HCT116 (cell line): ENCODE data around the gene SCGB3A2. TPM values are rescaled to one million over a fixed set of nuclear protein-coding genes. Genes with fewer than 3 reads are reported as not detected.

ENCODE experiments used
- ATAC-seq: fragments of 200-7000 bp; cut with Tn5 transposase; 2 replicates; pipeline ENCODE4 v1.9.1; 2020; ENCODE audit warnings: mild to moderate bottlenecking, moderate library complexity
- BruUV-seq: library from RNA; stranded (reverse); fragments of 400-500 nt; replicated peaks from 2 replicates; lab custom pipeline; 2021; lab: Mats Ljungman, UMichigan
- CTCF ChIA-PET: fragments of 300-600 bp; sonication (Branson Sonifier 250); formaldehyde crosslinking; loops from one replicate; lab custom pipeline; 2021; ENCODE audit warnings: antibody characterized with exemption; lab: Charles Lee
- POLR2A ChIA-PET: fragments of 300-600, 350-600 bp; sonication (Branson Sonifier 250); formaldehyde crosslinking; loops from one replicate; lab custom pipeline; 2021; ENCODE audit warnings: antibody characterized with exemption; lab: Charles Lee
- RAD21 ChIA-PET, 2 experiments: fragments of 300-600 bp; sonication (Branson Sonifier 250); formaldehyde crosslinking; loops; one replicate each; lab custom pipeline; 2023; ENCODE audit warnings: low total read pairs in 2 of 2; ENCODE audit not compliant: uncharacterized antibody in 2 of 2, unreplicated experiment in 2 of 2, low non-redundant PET in 1 of 2; lab: Charles Lee
- DNase-seq: peaks from one replicate; pipeline ENCODE4 v3.0.0-alpha.2; 2010; ENCODE audit warnings: low read depth, low spot score
- H2AFZ ChIP-seq: fragments of 200-600 bp; shearing (Covaris generic), sonication (generic); 2 replicates; pipeline ENCODE4 v1.6.1; 2017; ENCODE audit warnings: low read depth, mixed run types, mixed read lengths, antibody characterized with exemption, low read length; ENCODE audit not compliant: poor library complexity, severe bottlenecking
- H3K27ac ChIP-seq: 2 replicates; pipeline ENCODE4 v1.5.1; 2012; ENCODE audit warnings: low read depth, low read length
- H3K27me3 ChIP-seq: fragments of 200-600 bp; sonication (generic); 2 replicates; pipeline ENCODE4 v1.6.1; 2016; ENCODE audit warnings: mixed run types, low read length, mixed read lengths; ENCODE audit not compliant: insufficient read depth
- H3K36me3 ChIP-seq, 2 experiments: fragments of 200-500 bp in 1 of 2; fragments of 200-600 bp in 1 of 2; sonication (Bioruptor generic) in 1 of 2; sonication (generic) in 1 of 2; 2 replicates each; pipeline versions ENCODE4 v1.5.1 to v1.6.1; 2014 to 2016; ENCODE audit warnings: low read length in 2 of 2, inconsistent platforms in 1 of 2, mixed read lengths in 1 of 2, mixed run types in 1 of 2; ENCODE audit not compliant: insufficient read depth in 2 of 2, control insufficient read depth in 1 of 2
- H3K4me1 ChIP-seq, 2 experiments: fragments of 200-600 bp in 1 of 2; sonication (generic) in 1 of 2; 2 replicates each; pipeline versions ENCODE4 v1.5.1 to v1.6.1; 2012 to 2017; ENCODE audit warnings: low read length in 2 of 2, inconsistent platforms in 1 of 2, mild to moderate bottlenecking in 1 of 2, mixed read lengths in 1 of 2, mixed run types in 1 of 2, moderate library complexity in 1 of 2; ENCODE audit not compliant: insufficient read depth in 2 of 2, control insufficient read depth in 1 of 2
- H3K4me2 ChIP-seq: fragments of 200-600 bp; sonication (generic); 2 replicates; pipeline ENCODE4 v1.6.1; 2017; ENCODE audit warnings: mixed run types, low read length, mixed read lengths
- H3K4me3 ChIP-seq, 2 experiments: fragments of 200-600 bp in 1 of 2; sonication (generic) in 1 of 2; replicated peaks in 1 of 2; 2 replicates each; pipeline ENCODE4 v1.5.1; 2011 to 2016; ENCODE audit warnings: low read length in 2 of 2, control low read depth in 1 of 2, low read depth in 1 of 2, mild to moderate bottlenecking in 1 of 2, mixed read lengths in 1 of 2, mixed run types in 1 of 2
- H3K79me2 ChIP-seq: fragments of 200-600 bp; sonication (generic); 2 replicates; pipeline ENCODE4 v1.6.1; 2017; ENCODE audit warnings: mild to moderate bottlenecking, mixed run types, low read length, moderate library complexity, mixed read lengths; ENCODE audit not compliant: insufficient read depth
- H3K9ac ChIP-seq: fragments of 200-600 bp; sonication (generic); 2 replicates; pipeline ENCODE4 v1.6.1; 2016; ENCODE audit warnings: low read length, mixed read lengths
- H3K9me2 ChIP-seq: fragments of 200-600 bp; sonication (generic), shearing (Covaris generic); 2 replicates; pipeline ENCODE4 v1.6.1; 2017; ENCODE audit warnings: mixed run types, mild to moderate bottlenecking, moderate library complexity; ENCODE audit not compliant: insufficient read depth
- H3K9me3 ChIP-seq, 2 experiments: fragments of 200-500 bp in 1 of 2; fragments of 200-600 bp in 1 of 2; sonication (Bioruptor generic) in 1 of 2; sonication (generic) in 1 of 2; 2 replicates each; pipeline ENCODE4 v1.6.1; 2014 to 2017; ENCODE audit warnings: low read length in 2 of 2, mixed read lengths in 2 of 2, inconsistent platforms in 1 of 2, low read depth in 1 of 2, mild to moderate bottlenecking in 1 of 2, mixed run types in 1 of 2, moderate library complexity in 1 of 2; ENCODE audit not compliant: control insufficient read depth in 1 of 2, insufficient read depth in 1 of 2
- H4K20me1 ChIP-seq: fragments of 200-600 bp; sonication (generic), shearing (Covaris generic); 2 replicates; pipeline ENCODE4 v1.6.1; 2017; ENCODE audit warnings: mixed run types, mild to moderate bottlenecking, moderate library complexity; ENCODE audit not compliant: insufficient read depth
- CBX3 ChIP-seq: IDR thresholded peaks from 2 replicates; pipeline ENCODE4 v1.6.1; 2012; ENCODE audit warnings: low read depth
- CEBPB ChIP-seq: IDR thresholded peaks from 2 replicates; pipeline ENCODE4 v1.6.1; 2012; ENCODE audit warnings: low read depth
- EGR1 ChIP-seq: IDR thresholded peaks from 2 replicates; pipeline ENCODE4 v1.6.1; 2012; ENCODE audit warnings: low read depth
- EZH2 ChIP-seq: fragments of 200-600 bp; sonication (generic); IDR thresholded peaks from 2 replicates; pipeline ENCODE4 v1.6.1; 2017; ENCODE audit warnings: antibody characterized with exemption, mixed run types
- EZH2phosphoT487 ChIP-seq: fragments of 200-600 bp; IDR thresholded peaks from 2 replicates; pipeline ENCODE4 v1.6.1; 2018; ENCODE audit warnings: antibody characterized with exemption, borderline replicate concordance
- FOSL1 ChIP-seq: IDR thresholded peaks from 2 replicates; pipeline ENCODE4 v1.6.1; 2012; ENCODE audit warnings: low read depth
- JUND ChIP-seq: IDR thresholded peaks from 2 replicates; pipeline ENCODE4 v1.6.1; 2012
- RAD21 ChIP-seq: IDR thresholded peaks from 2 replicates; pipeline ENCODE4 v1.6.1; 2012; ENCODE audit warnings: low read depth, mild to moderate bottlenecking
- SIN3A ChIP-seq: IDR thresholded peaks from 2 replicates; pipeline ENCODE4 v1.6.1; 2012; ENCODE audit warnings: low read depth
- SP1 ChIP-seq: IDR thresholded peaks from 2 replicates; pipeline ENCODE4 v1.6.1; 2012; ENCODE audit warnings: low read depth
- SRF ChIP-seq: IDR thresholded peaks from 2 replicates; pipeline ENCODE4 v1.6.1; 2012; ENCODE audit warnings: low read depth
- TCF7L2 ChIP-seq: IDR thresholded peaks from 2 replicates; pipeline ENCODE4 v1.7.0; 2011; ENCODE audit warnings: borderline replicate concordance, inconsistent platforms; ENCODE audit not compliant: insufficient read depth, insufficient read length; ENCODE audit errors: extremely low read depth
- YY1 ChIP-seq: IDR thresholded peaks from 2 replicates; pipeline ENCODE4 v1.6.1; 2011; ENCODE audit warnings: low read length, low read depth, moderate library complexity, mild to moderate bottlenecking; ENCODE audit not compliant: insufficient replicate concordance; ENCODE audit errors: extremely low read depth
- ZFX ChIP-seq: fragments of 450-650 bp; IDR thresholded peaks from 2 replicates; pipeline ENCODE4 v1.6.1; 2017
- ZNF274 ChIP-seq: fragments of 200-500 bp; sonication (Bioruptor generic); IDR thresholded peaks from 2 replicates; pipeline ENCODE4 v1.6.1; 2014; ENCODE audit warnings: mild to moderate bottlenecking, low read depth, low read length, inconsistent platforms
- intact Hi-C: fragments of 100-400 bp; cut with micrococcal nuclease; formaldehyde crosslinking; loops from 2 replicates; pipeline ENCODE4 v1.10.0; 2022
- total RNA-seq: library from RNA; stranded (reverse); gene quantifications from one replicate; pipeline ENCODE4 v1.2.1, GENCODE V29; 2021; ENCODE audit not compliant: unreplicated experiment
- TF ChIP-seq, protein P1 (sequence below): IDR thresholded peaks from 2 replicates; pipeline ENCODE4 v1.6.1; 2012; ENCODE audit warnings: low read depth
- TF ChIP-seq, protein P2 (sequence below): IDR thresholded peaks from 2 replicates; pipeline ENCODE4 v1.6.1; 2012
- TF ChIP-seq, protein P3 (sequence below): IDR thresholded peaks from 2 replicates; pipeline ENCODE4 v1.6.1; 2012

The SCGB3A2 gene
- total RNA-seq, 1 experiment from 2014 or later = not detected

DNA sequence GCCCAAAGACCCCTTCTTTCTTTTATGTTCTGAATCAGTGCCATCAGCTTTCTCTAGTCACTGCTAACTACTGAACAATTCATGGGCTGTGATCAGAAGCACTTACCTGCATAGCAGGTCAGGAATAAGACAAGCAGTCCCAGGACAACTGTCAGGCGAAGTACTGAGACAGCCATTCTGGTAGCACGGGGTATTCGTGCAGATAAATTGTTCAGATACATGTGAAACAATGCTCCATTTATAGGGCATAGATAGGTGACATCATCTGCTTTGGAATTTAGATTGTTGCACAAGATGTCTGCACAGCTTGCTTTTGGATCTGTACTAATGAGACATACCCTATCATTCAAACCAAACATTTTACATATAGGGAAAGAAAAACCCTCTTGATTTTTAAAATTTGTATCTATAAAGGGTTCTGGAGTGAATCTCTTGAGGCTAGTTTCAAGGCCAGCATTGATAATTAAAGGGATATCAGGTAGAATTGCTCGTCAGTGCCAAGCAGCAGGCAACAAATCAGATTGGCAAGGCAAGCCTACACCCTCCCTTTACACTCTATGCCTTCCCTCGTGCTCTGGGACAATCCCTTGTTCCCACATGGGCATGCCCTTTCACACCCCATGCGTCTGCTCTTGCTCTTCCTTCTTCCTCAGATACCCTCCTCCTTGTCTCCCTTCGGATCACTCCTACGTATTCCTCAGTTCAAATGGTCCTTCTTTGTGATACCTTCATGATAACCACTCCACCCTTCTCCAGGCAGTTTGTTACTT lies 28.0 kb downstream of the SCGB3A2 start, which contains the start of gene C5orf46:
Gene C5orf46 (minus strand): TSS at position 213 of the 770 bp plus-strand sequence. CDS start 37 bp downstream, at position 176.
- BruUV-seq = no TSS peak
- POLR2A ChIA-PET = no interaction called here
- no peaks in the 10 kb centered on the region for H3K9me3 ChIP-seq
- RAD21 ChIA-PET = no interaction called here
- TF ChIP-seq EZH2phosphoT487 (no peak), FOSL1 (no peak), EGR1 (no peak)
- TF ChIP-seq, all 23 proteins: peak for 0
- Histone ChIP-seq H4K20me1 (no peaks in the 10 kb centered on the region), H3K4me3 (no peak within 1 kb of the TSS), H3K79me2 (no peaks in the 10 kb centered on the region), H2AFZ (no peak within 1 kb of the TSS), H3K4me2 (no peak within 1 kb of the TSS), H3K27me3 (no peaks in the 10 kb centered on the region), H3K4me1 (no peaks in the 10 kb centered on the region), H3K9me2 (no peaks in the 10 kb centered on the region), H3K9ac (no peak within 1 kb of the TSS), H3K36me3 (no peaks in the 10 kb centered on the region), H3K27ac (no peak within 1 kb of the TSS)
- CTCF ChIA-PET = no interaction called here
- no peak for ATAC-seq
- DNase-seq = no peak
- intact Hi-C loops = no loop called here

DNA sequence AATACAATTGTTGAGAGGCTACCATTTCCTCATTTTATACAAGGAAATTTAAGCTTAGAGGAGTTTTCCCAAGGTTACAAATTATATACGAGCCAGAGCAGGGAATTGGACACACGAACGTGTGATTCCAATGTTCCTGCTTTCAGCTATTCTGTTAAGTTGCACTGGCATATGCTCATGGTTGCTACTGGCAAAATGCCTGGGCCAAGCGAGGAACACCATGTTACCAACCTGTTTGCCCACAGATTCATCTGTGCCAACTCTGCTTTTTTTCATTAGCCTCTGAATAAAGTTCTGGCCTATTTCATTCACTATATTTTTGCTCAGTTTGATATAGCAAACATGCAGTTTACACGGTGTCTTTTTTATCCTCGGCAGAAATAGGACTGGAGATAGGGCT lies 32.9 kb downstream of the SCGB3A2 start:
- Histone ChIP-seq H3K79me2 (no peaks in the 10 kb centered on the region), H3K4me2 (no peak overlapping the region), H2AFZ (no peak overlapping the region), H3K27ac (no peak overlapping the region), H3K4me1 (no peaks in the 10 kb centered on the region), H3K9me2 (no peaks in the 10 kb centered on the region), H3K9ac (no peak overlapping the region), H3K9me3 (no peaks in the 10 kb centered on the region), H3K27me3 (0 out of 2 replicates have a peak, but pooled peaks cover 6% of the 10 kb centered on the region), H3K4me3 (no peak overlapping the region), H4K20me1 (no peaks in the 10 kb centered on the region), H3K36me3 (no peaks in the 10 kb centered on the region)
- BruUV-seq = no TSS peak
- ChIA-PET POLR2A (no interaction called here), CTCF (interaction anchor here (1.0 kb wide), 1 partner anchor 89 kb away, joined by 3 read pairs; no protein-coding TSS in a partner anchor), RAD21 (no interaction called here)
- ATAC-seq (no peak), DNase-seq (no peak)
- intact Hi-C loops = no loop called here
- TF ChIP-seq TCF7L2 = no peak
- no peak for TF ChIP-seq FOSL1
- no peak for TF ChIP-seq ZNF274
- TF ChIP-seq, protein P1, sequence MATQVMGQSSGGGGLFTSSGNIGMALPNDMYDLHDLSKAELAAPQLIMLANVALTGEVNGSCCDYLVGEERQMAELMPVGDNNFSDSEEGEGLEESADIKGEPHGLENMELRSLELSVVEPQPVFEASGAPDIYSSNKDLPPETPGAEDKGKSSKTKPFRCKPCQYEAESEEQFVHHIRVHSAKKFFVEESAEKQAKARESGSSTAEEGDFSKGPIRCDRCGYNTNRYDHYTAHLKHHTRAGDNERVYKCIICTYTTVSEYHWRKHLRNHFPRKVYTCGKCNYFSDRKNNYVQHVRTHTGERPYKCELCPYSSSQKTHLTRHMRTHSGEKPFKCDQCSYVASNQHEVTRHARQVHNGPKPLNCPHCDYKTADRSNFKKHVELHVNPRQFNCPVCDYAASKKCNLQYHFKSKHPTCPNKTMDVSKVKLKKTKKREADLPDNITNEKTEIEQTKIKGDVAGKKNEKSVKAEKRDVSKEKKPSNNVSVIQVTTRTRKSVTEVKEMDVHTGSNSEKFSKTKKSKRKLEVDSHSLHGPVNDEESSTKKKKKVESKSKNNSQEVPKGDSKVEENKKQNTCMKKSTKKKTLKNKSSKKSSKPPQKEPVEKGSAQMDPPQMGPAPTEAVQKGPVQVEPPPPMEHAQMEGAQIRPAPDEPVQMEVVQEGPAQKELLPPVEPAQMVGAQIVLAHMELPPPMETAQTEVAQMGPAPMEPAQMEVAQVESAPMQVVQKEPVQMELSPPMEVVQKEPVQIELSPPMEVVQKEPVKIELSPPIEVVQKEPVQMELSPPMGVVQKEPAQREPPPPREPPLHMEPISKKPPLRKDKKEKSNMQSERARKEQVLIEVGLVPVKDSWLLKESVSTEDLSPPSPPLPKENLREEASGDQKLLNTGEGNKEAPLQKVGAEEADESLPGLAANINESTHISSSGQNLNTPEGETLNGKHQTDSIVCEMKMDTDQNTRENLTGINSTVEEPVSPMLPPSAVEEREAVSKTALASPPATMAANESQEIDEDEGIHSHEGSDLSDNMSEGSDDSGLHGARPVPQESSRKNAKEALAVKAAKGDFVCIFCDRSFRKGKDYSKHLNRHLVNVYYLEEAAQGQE = no peak
- TF ChIP-seq, protein P2, sequence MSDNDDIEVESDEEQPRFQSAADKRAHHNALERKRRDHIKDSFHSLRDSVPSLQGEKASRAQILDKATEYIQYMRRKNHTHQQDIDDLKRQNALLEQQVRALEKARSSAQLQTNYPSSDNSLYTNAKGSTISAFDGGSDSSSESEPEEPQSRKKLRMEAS = no peak
- no peak for TF ChIP-seq SIN3A
- TF ChIP-seq JUND = no peak
- no peak for TF ChIP-seq CEBPB
- TF ChIP-seq, protein P3, sequence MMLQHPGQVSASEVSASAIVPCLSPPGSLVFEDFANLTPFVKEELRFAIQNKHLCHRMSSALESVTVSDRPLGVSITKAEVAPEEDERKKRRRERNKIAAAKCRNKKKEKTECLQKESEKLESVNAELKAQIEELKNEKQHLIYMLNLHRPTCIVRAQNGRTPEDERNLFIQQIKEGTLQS = no peak
- no peak for TF ChIP-seq YY1
- TF ChIP-seq SRF = no peak
- no peak for TF ChIP-seq EZH2phosphoT487
- no peak for TF ChIP-seq ZFX
- TF ChIP-seq EZH2 = no peak
- no peak for TF ChIP-seq RAD21
- no peak for TF ChIP-seq CBX3
- TF ChIP-seq SP1 = no peak
